Trophoblast cell (in vitro differentiated cells and primary cell): ENCODE data around the gene CASZ1.

ENCODE experiments used
- DNase-seq, 2 donors: peaks; one replicate each; pipeline ENCODE4 v3.0.0-alpha.2; 2016
- H2AFZ ChIP-seq: 2 replicates; pipeline ENCODE4 v1.6.1; 2013; ENCODE audit warnings: low read length, moderate library complexity, mild to moderate bottlenecking; ENCODE audit not compliant: insufficient read depth, poor library complexity
- H2AK5ac ChIP-seq: 2 replicates; pipeline ENCODE4 v1.6.1; 2013; ENCODE audit warnings: mild to moderate bottlenecking, low read length
- H2BK120ac ChIP-seq: 2 replicates; pipeline ENCODE4 v1.6.1; 2013; ENCODE audit warnings: low read length, mild to moderate bottlenecking, moderate library complexity; ENCODE audit not compliant: insufficient read depth, poor library complexity
- H2BK12ac ChIP-seq: 2 replicates; pipeline ENCODE4 v1.6.1; 2013; ENCODE audit warnings: mild to moderate bottlenecking, low read length, moderate library complexity
- H2BK5ac ChIP-seq: 2 replicates; pipeline ENCODE4 v1.6.1; 2013; ENCODE audit warnings: low read length, low read depth, moderate library complexity, mild to moderate bottlenecking; ENCODE audit not compliant: poor library complexity
- H3K14ac ChIP-seq: 2 replicates; pipeline ENCODE4 v1.6.1; 2013; ENCODE audit warnings: mild to moderate bottlenecking, low read length
- H3K18ac ChIP-seq: 2 replicates; pipeline ENCODE4 v1.6.1; 2013; ENCODE audit warnings: mild to moderate bottlenecking, low read length
- H3K23ac ChIP-seq: 2 replicates; pipeline ENCODE4 v1.6.1; 2013; ENCODE audit warnings: low read length
- H3K27ac ChIP-seq: 2 replicates; pipeline ENCODE4 v1.5.1; 2013; ENCODE audit warnings: low read depth, mild to moderate bottlenecking, inconsistent platforms, low read length, moderate library complexity
- H3K27me3 ChIP-seq: 2 replicates; pipeline ENCODE4 v1.6.1; 2013; ENCODE audit warnings: inconsistent platforms, mild to moderate bottlenecking, low read length, moderate library complexity; ENCODE audit not compliant: insufficient read depth
- H3K36me3 ChIP-seq, 2 experiments: 1 replicate in 1 of 2; 2 replicates in 1 of 2; pipeline ENCODE4 v1.6.1; 2013; ENCODE audit warnings: low read length in 2 of 2, mild to moderate bottlenecking in 2 of 2, moderate library complexity in 1 of 2; ENCODE audit not compliant: insufficient read depth in 2 of 2, control insufficient read depth in 1 of 2
- H3K4ac ChIP-seq: 2 replicates; pipeline ENCODE4 v1.6.1; 2013; ENCODE audit warnings: low read depth, mild to moderate bottlenecking, low read length, moderate library complexity
- H3K4me1 ChIP-seq, 2 experiments: 1 replicate in 1 of 2; 2 replicates in 1 of 2; pipeline ENCODE4 v1.6.1; 2013; ENCODE audit warnings: low read length in 2 of 2, mild to moderate bottlenecking in 2 of 2, moderate library complexity in 1 of 2; ENCODE audit not compliant: insufficient read depth in 2 of 2, control insufficient read depth in 1 of 2
- H3K4me2 ChIP-seq: 2 replicates; pipeline ENCODE4 v1.6.1; 2013; ENCODE audit warnings: inconsistent platforms, mild to moderate bottlenecking, low read length, moderate library complexity
- H3K4me3 ChIP-seq: 2 replicates; pipeline ENCODE4 v1.5.1; 2013; ENCODE audit warnings: mild to moderate bottlenecking, low read depth, low read length, inconsistent platforms
- H3K79me1 ChIP-seq: one replicate; pipeline ENCODE4 v1.6.1; 2013; ENCODE audit warnings: low read length
- H3K79me2 ChIP-seq: 2 replicates; pipeline ENCODE4 v1.6.1; 2013; ENCODE audit warnings: low read length, mild to moderate bottlenecking; ENCODE audit not compliant: control insufficient read depth, insufficient read depth, poor library complexity
- H3K9ac ChIP-seq: 2 replicates; pipeline ENCODE4 v1.6.1; 2013; ENCODE audit warnings: mild to moderate bottlenecking, low read length
- H3K9me3 ChIP-seq: 2 replicates; pipeline ENCODE4 v1.6.1; 2013; ENCODE audit warnings: low read depth, mild to moderate bottlenecking, control low read depth, inconsistent platforms, low read length; ENCODE audit not compliant: insufficient read depth
- H4K12ac ChIP-seq: 2 replicates; pipeline ENCODE4 v1.6.1; 2013; ENCODE audit warnings: low read depth, mild to moderate bottlenecking, low read length, moderate library complexity
- H4K8ac ChIP-seq: 2 replicates; pipeline ENCODE4 v1.6.1; 2013; ENCODE audit warnings: low read depth, mild to moderate bottlenecking, low read length, moderate library complexity
- H4K91ac ChIP-seq: one replicate; pipeline ENCODE4 v1.6.1; 2013; ENCODE audit warnings: low read depth, mild to moderate bottlenecking, low read length, moderate library complexity
- WGBS: extraction: QIAGEN DNeasy Blood & Tissue Kit; methylation state at CpG from one replicate; pipeline ENCODE4 v1.1.7; 2013; ENCODE audit warnings: missing lambda C conversion rate; ENCODE audit not compliant: insufficient read length, insufficient coverage; ENCODE audit errors: extremely low coverage; 5-methylcytosine and 5-hydroxymethylcytosine counted together

CASZ1 gene

DNA sequence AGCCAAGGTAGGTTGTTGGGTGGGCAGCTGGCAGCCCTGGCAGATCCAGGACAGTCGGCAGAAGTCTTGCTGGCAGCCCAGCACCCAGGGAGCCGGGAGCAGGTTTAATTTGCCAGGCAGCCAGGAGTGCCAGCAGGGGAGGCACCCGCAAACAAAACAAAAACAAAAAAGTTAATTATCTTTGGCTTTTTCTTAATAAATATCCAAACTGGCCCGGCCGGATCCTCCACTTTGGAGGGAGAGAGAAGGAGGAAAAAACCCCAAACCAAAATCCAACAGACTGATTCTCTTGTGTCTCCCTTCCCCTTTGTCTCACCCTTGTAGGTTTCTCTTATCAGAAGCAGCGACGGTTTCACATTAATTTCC lies 97.0 kb downstream of the CASZ1 start:
- Histone ChIP-seq H3K9me3 (peaks cover 2% of the 10 kb centered on the region), H3K23ac (no peak overlapping the region), H3K4me1 (peaks cover 11 to 13% of the 10 kb centered on the region in 2 experiments), H3K36me3 (no peaks in the 10 kb centered on the region), H3K4me3 (no peak overlapping the region), H2BK5ac (no peak overlapping the region), H2AK5ac (no peak overlapping the region), H2BK120ac (no peak overlapping the region), H3K4me2 (no peak overlapping the region), H3K18ac (no peak overlapping the region), H4K8ac (no peak overlapping the region), H3K27me3 (peaks cover 4% of the 10 kb centered on the region), H3K79me2 (no peaks in the 10 kb centered on the region), H4K12ac (no peak overlapping the region), H3K9ac (no peak overlapping the region), H3K14ac (no peak overlapping the region), H4K91ac (no peak overlapping the region), H2AFZ (no peak overlapping the region), H3K27ac (no peak overlapping the region), H3K79me1 (no peaks in the 10 kb centered on the region), H3K4ac (no peak overlapping the region), H2BK12ac (no peak overlapping the region)
- no peak for DNase-seq
- WGBS, result no CpG with 5 or more reads among the region's 7 CpGs

DNA sequence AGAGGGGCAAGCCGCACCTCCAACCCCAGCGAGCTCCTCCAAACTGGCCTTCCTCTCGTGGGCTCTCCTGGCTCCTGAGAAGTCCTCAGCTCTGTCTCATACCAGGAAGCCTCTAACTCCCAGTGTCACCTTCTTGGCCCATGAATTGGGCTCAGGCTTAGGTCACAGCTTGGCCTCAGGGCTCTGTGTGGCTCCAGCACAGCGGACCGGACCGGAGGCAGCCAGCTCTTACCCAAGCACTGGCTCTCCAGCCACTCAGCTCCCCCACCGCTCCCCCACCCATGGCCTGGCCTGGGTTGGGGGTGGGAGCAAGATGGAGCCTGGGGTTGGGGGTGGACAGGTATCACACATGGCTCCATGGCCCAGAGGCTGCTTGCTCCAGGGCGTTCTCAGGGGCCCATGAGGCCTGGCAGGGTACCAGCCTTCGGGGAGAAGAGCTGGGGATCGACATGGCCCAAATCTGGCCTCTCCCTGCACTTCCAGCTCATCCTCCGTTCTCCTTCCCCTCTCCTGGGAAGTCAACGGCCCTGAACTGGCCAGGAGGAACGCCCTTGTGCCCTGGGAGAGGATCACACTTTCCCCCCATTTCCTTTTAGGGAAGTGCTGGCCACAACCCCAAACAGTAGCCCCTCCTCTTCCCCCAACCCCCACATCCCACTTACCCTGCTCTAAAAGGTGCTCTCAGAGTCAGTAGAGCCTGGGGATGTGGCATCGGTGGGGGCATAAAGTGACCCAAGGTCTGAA lies 97.5 kb downstream of the CASZ1 start:
- Histone ChIP-seq H3K14ac (no peak overlapping the region), H2AFZ (no peak overlapping the region), H4K12ac (no peak overlapping the region), H3K4me1 (peaks cover 6 to 8% of the 10 kb centered on the region in 2 experiments), H2BK12ac (no peak overlapping the region), H3K9me3 (peaks cover 2% of the 10 kb centered on the region), H2BK120ac (no peak overlapping the region), H3K9ac (no peak overlapping the region), H3K18ac (no peak overlapping the region), H3K4me2 (no peak overlapping the region), H4K8ac (no peak overlapping the region), H3K79me1 (no peaks in the 10 kb centered on the region), H3K36me3 (no peaks in the 10 kb centered on the region), H3K79me2 (no peaks in the 10 kb centered on the region), H3K23ac (no peak overlapping the region), H3K27ac (no peak overlapping the region), H3K4ac (no peak overlapping the region), H2AK5ac (no peak overlapping the region), H2BK5ac (no peak overlapping the region), H3K27me3 (peaks cover 4% of the 10 kb centered on the region), H3K4me3 (no peak overlapping the region), H4K91ac (no peak overlapping the region)
- DNase-seq, result no peak
- no CpG with 5 or more reads among the region's 14 CpGs for WGBS

DNA sequence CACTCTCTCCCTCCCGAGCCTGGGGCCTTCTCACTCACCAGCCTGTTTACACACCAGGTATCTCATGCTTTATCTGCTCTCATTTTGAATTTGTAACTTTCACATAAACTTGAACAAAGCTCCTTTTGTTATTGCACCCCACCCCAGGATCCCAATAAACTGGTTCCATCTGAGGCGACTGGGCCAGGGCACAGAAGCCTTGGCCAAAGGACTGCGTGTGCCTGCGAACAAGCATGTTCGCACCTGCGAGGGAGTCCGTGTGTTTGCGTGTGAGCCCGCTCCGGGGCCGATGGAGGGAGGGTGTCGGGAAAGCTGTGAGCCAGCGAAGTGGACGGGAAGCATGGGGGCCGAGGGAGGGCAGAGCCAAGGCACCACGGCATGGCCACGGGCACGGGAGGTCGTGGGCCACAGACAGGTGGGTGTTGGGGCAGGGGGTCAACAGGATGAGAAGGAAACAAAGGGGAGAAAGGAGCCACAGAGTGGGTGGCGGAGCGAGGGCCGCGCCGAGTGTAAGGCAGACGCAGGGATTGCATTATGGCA lies 98.8 kb downstream of the CASZ1 start:
- Histone ChIP-seq H2BK12ac (no peak overlapping the region), H2BK5ac (no peak overlapping the region), H3K4ac (no peak overlapping the region), H3K27ac (no peak overlapping the region), H3K9me3 (no peaks in the 10 kb centered on the region), H3K36me3 (no peaks in the 10 kb centered on the region), H3K23ac (no peak overlapping the region), H4K12ac (no peak overlapping the region), H2BK120ac (no peak overlapping the region), H3K18ac (no peak overlapping the region), H3K4me1 (peaks cover 4 to 6% of the 10 kb centered on the region in 2 experiments), H3K9ac (no peak overlapping the region), H3K79me1 (no peaks in the 10 kb centered on the region), H2AFZ (no peak overlapping the region), H3K4me2 (no peak overlapping the region), H3K27me3 (peaks cover 4% of the 10 kb centered on the region), H4K91ac (no peak overlapping the region), H3K4me3 (no peak overlapping the region), H4K8ac (no peak overlapping the region), H3K14ac (no peak overlapping the region), H2AK5ac (no peak overlapping the region), H3K79me2 (no peaks in the 10 kb centered on the region)
- DNase-seq, result no peak
- WGBS, result no CpG with 5 or more reads among the region's 25 CpGs

DNA sequence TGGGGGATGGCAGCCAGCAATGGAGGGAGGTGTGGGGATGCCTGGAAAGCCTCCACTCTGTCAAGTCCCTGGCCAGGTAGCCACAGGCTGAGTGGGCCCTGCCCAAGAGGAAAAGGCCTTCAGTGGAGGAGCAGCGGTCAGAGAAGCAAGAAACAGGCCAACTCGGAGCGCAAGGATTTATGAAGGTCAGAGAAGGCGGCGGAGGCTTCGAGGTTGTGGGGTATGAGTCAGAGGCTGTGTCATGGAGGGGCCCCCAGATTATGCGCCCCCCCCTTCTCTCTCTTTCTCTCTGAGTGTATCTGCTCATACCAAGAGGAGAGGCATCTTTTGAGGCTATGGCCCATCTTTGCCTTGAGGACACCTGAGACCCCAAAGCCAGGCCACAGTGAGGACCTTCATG lies 99.5 kb downstream of the CASZ1 start:
- no peak overlapping the region for H3K23ac ChIP-seq

More for the DNA sequence above, 99.5 kb downstream of the CASZ1 start:
- Histone ChIP-seq H3K79me2 (no peaks in the 10 kb centered on the region), H3K4me3 (no peak overlapping the region), H2AK5ac (no peak overlapping the region), H4K91ac (no peak overlapping the region), H3K9me3 (no peaks in the 10 kb centered on the region), H3K4me2 (no peak overlapping the region), H3K4ac (no peak overlapping the region), H4K8ac (no peak overlapping the region), H3K27me3 (peaks cover 4% of the 10 kb centered on the region), H2AFZ (no peak overlapping the region), H2BK120ac (no peak overlapping the region), H3K18ac (no peak overlapping the region), H3K27ac (no peak overlapping the region), H3K9ac (no peak overlapping the region), H4K12ac (no peak overlapping the region), H3K14ac (no peak overlapping the region), H2BK5ac (no peak overlapping the region), H2BK12ac (no peak overlapping the region), H3K4me1 (peaks cover 4 to 6% of the 10 kb centered on the region in 2 experiments), H3K79me1 (no peaks in the 10 kb centered on the region), H3K36me3 (no peaks in the 10 kb centered on the region)
- no CpG with 5 or more reads among the region's 7 CpGs for WGBS
- no peak for DNase-seq
